DMS153 (cell line): ENCODE measurements around the gene NDUFB4.
"Not testable (repeated sequence)": the region's sequence is repeated elsewhere in the genome, so short reads cannot be mapped to it uniquely, and the experiment has no call there.

Experiments
- DNase-seq: peaks from one replicate; lab custom pipeline; 2025; lab: John Stamatoyannopoulos, UW

The NDUFB4 gene

GRCh38 chr3:120637851-120638559 lies 41.9 kb downstream of the NDUFB4 start:
- no peak for DNase-seq

- DNase-seq: not testable (repeated sequence)
These were observed 42.7 kb downstream of the NDUFB4 start for GRCh38 chr3:120638820-120639219.

GRCh38 chr3:120640231-120640630 lies 44.1 kb downstream of the NDUFB4 start:
- DNase-seq: no peak

GRCh38 chr3:120641696-120642246 lies 45.6 kb downstream of the NDUFB4 start:
- DNase-seq: no peak

- DNase-seq: no peak
These were observed 46.3 kb downstream of the NDUFB4 start for GRCh38 chr3:120642368-120642948.

GRCh38 chr3:120645083-120645845 lies 49.1 kb downstream of the NDUFB4 start:
- no peak for DNase-seq

- DNase-seq: no peak
These were observed 50.8 kb downstream of the NDUFB4 start for GRCh38 chr3:120646771-120647432.

GRCh38 chr3:120648290-120648689 lies 52.2 kb downstream of the NDUFB4 start:
- DNase-seq: no peak

- no peak for DNase-seq
These were observed 53.7 kb downstream of the NDUFB4 start for GRCh38 chr3:120649830-120650233.

- DNase-seq: no peak
These were observed 54.2 kb downstream of the NDUFB4 start for GRCh38 chr3:120650311-120650710.
